PC-3 (cell line): ENCODE results near the gene TCTN2. TPM values are rescaled to one million over a fixed set of nuclear protein-coding genes. Genes with fewer than 3 reads are reported as not detected.
A peak's percentile ranks its signal among the peaks of the same experiment; 100 is the strongest.

Experiments used
- ATAC-seq: fragments of 200-7000 bp; cut with Tn5 transposase; 2 replicates; pipeline ENCODE4 v1.9.1; 2020; ENCODE audit warnings: mild to moderate bottlenecking, moderate library complexity
- BruUV-seq: library from RNA; stranded (reverse); fragments of 400-500 nt; replicated peaks from 2 replicates; lab custom pipeline; 2021; lab: Mats Ljungman, UMichigan
- CTCF ChIA-PET: fragments of 300-600 bp; sonication (Branson Sonifier 250); formaldehyde crosslinking; loops from one replicate; lab custom pipeline; 2022; ENCODE audit warnings: antibody characterized with exemption; lab: Charles Lee
- POLR2A ChIA-PET: fragments of 300-600 bp; sonication (Branson Sonifier 250); formaldehyde crosslinking; loops from one replicate; lab custom pipeline; 2022; ENCODE audit warnings: antibody characterized with exemption; ENCODE audit not compliant: unreplicated experiment; lab: Charles Lee
- DNase-seq: peaks from one replicate; pipeline ENCODE4 v3.0.0-alpha.2; 2015
- H2AFZ ChIP-seq: fragments of 300-600 bp; sonication (generic); 2 replicates; pipeline ENCODE4 v1.6.0; 2016; ENCODE audit warnings: antibody characterized with exemption, low read length
- H3F3A ChIP-seq: fragments of 300-600 bp; sonication (generic); one replicate; pipeline ENCODE4 v1.6.0; 2017; ENCODE audit warnings: antibody characterized with exemption, low read length, control low read depth, mild to moderate bottlenecking; ENCODE audit not compliant: unreplicated experiment
- H3K27ac ChIP-seq: fragments of 300-600 bp; sonication (generic); 2 replicates; pipeline ENCODE4 v1.5.1; 2016; ENCODE audit warnings: mild to moderate bottlenecking, low read length
- H3K27me3 ChIP-seq: fragments of 300-600 bp; sonication (generic); 2 replicates; pipeline ENCODE4 v1.6.1; 2016; ENCODE audit warnings: low read length, mixed read lengths
- H3K36me3 ChIP-seq: fragments of 300-600 bp; sonication (generic); 2 replicates; pipeline ENCODE4 v1.6.1; 2016; ENCODE audit warnings: low read depth, mixed run types, low read length, mixed read lengths
- H3K4me1 ChIP-seq: fragments of 300-600 bp; sonication (generic); 2 replicates; pipeline ENCODE4 v1.5.1; 2016; ENCODE audit warnings: low read length; ENCODE audit not compliant: insufficient read depth
- H3K4me2 ChIP-seq: fragments of 300-600 bp; sonication (generic); 2 replicates; pipeline ENCODE4 v1.6.0; 2016; ENCODE audit warnings: low read length
- H3K4me3 ChIP-seq: fragments of 300-600 bp; sonication (generic); 2 replicates; pipeline ENCODE4 v1.5.1; 2016; ENCODE audit warnings: mild to moderate bottlenecking, low read length, mixed read lengths
- H3K79me2 ChIP-seq: fragments of 300-600 bp; sonication (generic); 2 replicates; pipeline ENCODE4 v1.6.1; 2017; ENCODE audit warnings: low read length, mixed read lengths
- H3K9ac ChIP-seq: fragments of 300-600 bp; sonication (generic); 2 replicates; pipeline ENCODE4 v1.6.0; 2016; ENCODE audit warnings: mild to moderate bottlenecking, low read length
- H3K9me2 ChIP-seq: fragments of 300-600 bp; sonication (generic); replicated peaks from 2 replicates; pipeline ENCODE4 v1.6.1; 2016; ENCODE audit warnings: mixed run types, low read length, mixed read lengths
- H3K9me3 ChIP-seq: fragments of 300-600 bp; sonication (generic); 2 replicates; pipeline ENCODE4 v1.6.1; 2016; ENCODE audit warnings: low read length, mixed read lengths
- H4K20me1 ChIP-seq: fragments of 300-600 bp; sonication (generic); 2 replicates; pipeline ENCODE4 v1.6.1; 2016; ENCODE audit warnings: low read length, mixed read lengths
- CTCF ChIP-seq: fragments of 300-600 bp; sonication (generic); conservative IDR thresholded peaks from 2 replicates; pipeline ENCODE4 v1.5.1; 2017; ENCODE audit warnings: antibody characterized with exemption, low read depth, mild to moderate bottlenecking, low read length
- EZH2 ChIP-seq: fragments of 300-600 bp; sonication (generic); IDR thresholded peaks from one replicate; pipeline ENCODE4 v1.6.1; 2017; ENCODE audit warnings: antibody characterized with exemption, mild to moderate bottlenecking, low read length; ENCODE audit not compliant: unreplicated experiment
- EZH2phosphoT487 ChIP-seq: fragments of 300-600 bp; sonication (generic); IDR thresholded peaks from 2 replicates; pipeline ENCODE4 v1.6.1; 2018; ENCODE audit warnings: mild to moderate bottlenecking, antibody characterized with exemption, low read length, borderline replicate concordance
- intact Hi-C: fragments of 100-400 bp; cut with micrococcal nuclease; formaldehyde crosslinking; loops from 2 replicates; pipeline ENCODE4 v1.9.0; 2023
- total RNA-seq: library from RNA; depleted of rRNA; stranded (reverse); fragments of >200 nt; gene quantifications from 2 replicates; pipeline ENCODE4 v1.2.3, GENCODE V29; 2014

The TCTN2 gene
- total RNA-seq, 1 experiment from 2014 or later, result 15.8 TPM

- Histone ChIP-seq H3F3A (no peaks in the 10 kb centered on the region), H3K27ac (peak within 1 kb of the TSS; percentile 64), H3K4me3 (peak within 1 kb of the TSS; percentile 94), H3K9me2 (no peaks in the 10 kb centered on the region), H3K79me2 (peaks cover 43% of the 10 kb centered on the region), H3K36me3 (peaks cover 20% of the 10 kb centered on the region), H3K4me1 (peaks cover 12% of the 10 kb centered on the region), H3K9me3 (no peaks in the 10 kb centered on the region), H3K9ac (peak within 1 kb of the TSS; percentile 100), H3K27me3 (no peaks in the 10 kb centered on the region), H3K4me2 (peak within 1 kb of the TSS; percentile 84), H4K20me1 (no peaks in the 10 kb centered on the region), H2AFZ (peak within 1 kb of the TSS; percentile 74)
- intact Hi-C loops, result loop anchor here (1.0 kb wide), 1 partner anchor 49 kb away; the partner anchor contains the start of gene TMED2
- ATAC-seq (peak; percentile 98), DNase-seq (peak; percentile 96)
- BruUV-seq, result no TSS peak
- CTCF ChIA-PET, result no interaction called here
- POLR2A ChIA-PET, result interaction anchor here (0.6 kb wide), 1 partner anchor 28 kb away, joined by 3 read pairs; no protein-coding TSS in a partner anchor
- no peak for TF ChIP-seq EZH2
- no peak for TF ChIP-seq CTCF
- no peak for TF ChIP-seq EZH2phosphoT487
These were observed 37.4 kb upstream of the TCTN2 start, which contains the start of the genes EIF2B1 and GTF2H3 for GRCh38 chr12:123633379-123634141. Gene EIF2B1, minus strand, starts transcription at chr12:123633686. Its CDS starts 129 bp downstream, at chr12:123633557. Gene GTF2H3, plus strand, starts transcription at chr12:123633829. Its CDS starts 31 bp downstream, at chr12:123633860.

GRCh38 chr12:123634142-123634561, 36.8 kb upstream of the TCTN2 start:
- H3K36me3 ChIP-seq, result peaks cover 15% of the 10 kb centered on the region
- no peak for ATAC-seq
- H2AFZ ChIP-seq, result peak overlapping the region; percentile 74
- no peaks in the 10 kb centered on the region for H3K27me3 ChIP-seq
- TSS peak; percentile 94 for BruUV-seq
- H3K9me2 ChIP-seq, result no peaks in the 10 kb centered on the region
- no peaks in the 10 kb centered on the region for H4K20me1 ChIP-seq
- H3F3A ChIP-seq, result no peaks in the 10 kb centered on the region
- H3K9me3 ChIP-seq, result no peaks in the 10 kb centered on the region
- H3K4me3 ChIP-seq, result peak overlapping the region; percentile 94
- intact Hi-C loops, result no loop called here
- peak overlapping the region; percentile 100 for H3K9ac ChIP-seq
- DNase-seq, result no peak
- H3K79me2 ChIP-seq, result peaks cover 43% of the 10 kb centered on the region
- POLR2A ChIA-PET, result no interaction called here
- H3K27ac ChIP-seq, result peak overlapping the region; percentile 64
- peaks cover 12% of the 10 kb centered on the region for H3K4me1 ChIP-seq
- CTCF ChIA-PET, result no interaction called here
- TF ChIP-seq EZH2phosphoT487 (no peak), EZH2 (no peak), CTCF (no peak)
- peak overlapping the region; percentile 84 for H3K4me2 ChIP-seq
